Adipose tissue (tissue), 3 donors: Measurements from ENCODE around the gene FGF2. TPM values are rescaled to one million over a fixed set of nuclear protein-coding genes. Genes with fewer than 3 reads are reported as not detected.

Source experiments
- H3K27ac ChIP-seq: one replicate; pipeline ENCODE4 v1.5.1; 2013; ENCODE audit warnings: low read depth, low read length
- WGBS, 3 donors: extraction: QIAGEN DNeasy Blood & Tissue Kit; methylation state at CpG; one replicate each; pipeline ENCODE4 v1.1.7; 2013; 5-methylcytosine and 5-hydroxymethylcytosine counted together
- polyA plus RNA-seq, 3 donors: library from polyadenylated mRNA; stranded (reverse); fragments of 200-250 nt; gene quantifications; one replicate each; pipeline ENCODE4 v1.2.3, GENCODE V29; 2013
- donor health status: healthy with polysubstance abuse.
- donor health status: Bipolar disorder and iron deficiency.
- donor health status: healthy.

Gene FGF2
- polyA plus RNA-seq, 3 donors, result 0.46 to 16.7 (median 9.3) TPM

DNA sequence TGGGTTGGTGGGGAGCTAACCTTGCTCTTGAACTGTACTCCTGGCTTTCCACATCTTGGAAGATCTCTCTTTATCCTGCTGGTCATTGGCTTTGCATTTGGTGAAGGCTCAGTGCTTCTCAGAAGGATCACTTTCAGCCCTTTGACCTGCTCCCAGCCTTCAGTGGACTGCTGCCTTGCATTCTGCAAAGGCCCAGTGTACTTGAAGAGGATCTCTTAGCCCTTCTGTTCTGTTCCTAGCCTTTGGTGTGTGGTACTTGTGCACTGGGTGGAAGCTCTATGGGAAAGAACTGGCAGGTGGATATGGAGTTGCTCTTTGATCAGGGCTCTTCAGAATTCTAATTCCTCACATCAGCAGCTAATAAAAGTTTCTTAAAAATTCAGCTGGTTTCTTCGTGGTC is 46.5 kb downstream of the FGF2 start:
- H3K27ac ChIP-seq, result no peak overlapping the region
- WGBS, 3 donors, result 70 to 97% (median 88%) methylated on average over 1 of the region's 1 CpG

DNA sequence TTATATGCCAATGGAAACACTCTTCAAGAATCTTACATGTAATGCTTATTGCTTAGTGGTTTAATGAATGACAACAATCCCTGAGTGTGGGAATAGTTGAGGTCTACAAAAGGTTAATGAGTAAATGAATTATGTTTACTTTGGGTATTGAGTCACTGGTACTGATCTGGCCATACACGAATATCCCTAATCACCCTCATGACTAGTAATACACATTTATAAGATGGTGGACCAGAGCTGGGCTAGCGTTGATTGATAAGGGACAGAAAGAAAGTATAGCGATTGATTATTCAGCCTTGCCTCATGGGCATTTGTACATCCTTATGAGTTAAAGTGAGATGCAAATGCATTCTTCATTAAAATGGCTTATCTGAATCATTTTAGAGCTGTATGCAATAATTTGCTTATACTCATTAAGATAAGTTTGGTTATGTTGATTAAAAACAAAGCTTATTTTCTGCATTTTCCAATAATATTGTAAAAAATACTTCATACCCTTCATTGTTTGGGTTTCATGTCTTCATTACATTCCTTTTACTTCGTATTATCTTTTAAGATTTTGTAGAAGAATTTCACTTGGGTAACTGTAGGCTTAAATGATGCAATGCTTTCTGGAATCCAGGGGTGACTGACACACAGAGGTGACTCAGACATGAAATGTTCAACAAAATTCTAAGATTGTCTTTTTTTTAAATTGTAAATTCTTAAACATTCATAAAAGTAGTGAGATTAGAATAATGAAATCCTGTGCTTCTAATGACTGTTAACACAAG is 47.4 kb downstream of the FGF2 start:
- 66 to 87% (median 81%) methylated on average over 4 of the region's 4 CpGs for WGBS, 3 donors
- H3K27ac ChIP-seq, result no peak overlapping the region

DNA sequence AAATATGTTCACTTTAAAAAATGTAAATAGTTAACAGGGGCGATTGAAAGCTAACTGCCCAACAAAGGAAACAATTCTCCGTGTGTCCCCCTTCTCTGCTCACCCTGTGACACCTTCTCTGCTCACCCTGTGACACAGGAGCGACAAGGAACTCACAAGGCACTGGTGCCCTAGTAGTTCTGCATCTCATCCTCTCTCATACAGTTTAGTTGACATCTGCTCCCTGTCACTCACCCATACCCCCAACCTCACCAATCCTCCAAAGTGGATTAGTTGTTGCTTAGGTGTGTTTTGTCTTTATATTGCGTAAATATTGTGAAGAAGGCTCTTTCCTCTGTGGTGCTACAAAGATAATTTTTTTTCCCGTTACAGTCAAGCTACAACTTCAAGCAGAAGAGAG is 49.3 kb downstream of the FGF2 start:
- 69 to 91% (median 89%) methylated on average over 5 of the region's 5 CpGs for WGBS, 3 donors
- no peak overlapping the region for H3K27ac ChIP-seq

DNA sequence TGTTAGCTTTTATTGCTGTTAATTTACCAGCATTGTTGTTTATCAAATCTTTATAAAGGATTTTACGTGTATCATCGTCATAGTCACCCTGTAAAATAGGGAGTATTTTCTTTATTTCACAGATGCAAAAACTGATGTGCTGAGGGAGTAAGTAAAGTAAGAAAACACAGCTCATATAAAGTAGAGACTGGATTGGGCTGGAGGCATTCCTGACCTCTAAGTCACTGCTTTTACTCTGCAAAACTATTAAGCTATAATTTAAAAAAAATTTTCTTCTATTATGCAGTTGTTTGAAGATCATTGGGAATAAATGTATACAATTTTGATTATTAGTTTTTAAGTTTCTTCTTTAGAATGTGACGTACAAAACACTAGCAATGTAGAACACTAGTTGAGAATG is 49.8 kb downstream of the FGF2 start:
- WGBS, 3 donors, result 82 to 95% (median 92%) methylated on average over 3 of the region's 3 CpGs
- no peak overlapping the region for H3K27ac ChIP-seq

DNA sequence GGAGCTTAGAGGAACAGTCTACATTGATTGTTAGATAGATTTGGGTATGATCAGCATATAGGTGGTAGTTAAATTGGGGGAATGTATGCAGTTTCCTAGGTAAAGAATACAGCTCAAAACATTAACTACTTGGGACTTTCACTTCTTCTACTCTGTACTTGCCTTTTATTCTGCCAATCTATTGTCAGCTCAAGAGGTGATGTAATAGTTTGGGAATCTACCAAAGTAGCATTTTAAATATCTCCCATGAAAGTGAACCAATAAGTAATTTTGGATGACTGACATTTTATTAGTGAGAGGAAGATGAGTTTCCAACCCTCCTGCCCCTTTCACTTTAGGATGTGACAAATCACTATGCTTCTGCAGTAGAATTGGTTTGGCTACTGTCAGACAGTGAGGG is 52.4 kb downstream of the FGF2 start:
- H3K27ac ChIP-seq, result no peak overlapping the region

DNA sequence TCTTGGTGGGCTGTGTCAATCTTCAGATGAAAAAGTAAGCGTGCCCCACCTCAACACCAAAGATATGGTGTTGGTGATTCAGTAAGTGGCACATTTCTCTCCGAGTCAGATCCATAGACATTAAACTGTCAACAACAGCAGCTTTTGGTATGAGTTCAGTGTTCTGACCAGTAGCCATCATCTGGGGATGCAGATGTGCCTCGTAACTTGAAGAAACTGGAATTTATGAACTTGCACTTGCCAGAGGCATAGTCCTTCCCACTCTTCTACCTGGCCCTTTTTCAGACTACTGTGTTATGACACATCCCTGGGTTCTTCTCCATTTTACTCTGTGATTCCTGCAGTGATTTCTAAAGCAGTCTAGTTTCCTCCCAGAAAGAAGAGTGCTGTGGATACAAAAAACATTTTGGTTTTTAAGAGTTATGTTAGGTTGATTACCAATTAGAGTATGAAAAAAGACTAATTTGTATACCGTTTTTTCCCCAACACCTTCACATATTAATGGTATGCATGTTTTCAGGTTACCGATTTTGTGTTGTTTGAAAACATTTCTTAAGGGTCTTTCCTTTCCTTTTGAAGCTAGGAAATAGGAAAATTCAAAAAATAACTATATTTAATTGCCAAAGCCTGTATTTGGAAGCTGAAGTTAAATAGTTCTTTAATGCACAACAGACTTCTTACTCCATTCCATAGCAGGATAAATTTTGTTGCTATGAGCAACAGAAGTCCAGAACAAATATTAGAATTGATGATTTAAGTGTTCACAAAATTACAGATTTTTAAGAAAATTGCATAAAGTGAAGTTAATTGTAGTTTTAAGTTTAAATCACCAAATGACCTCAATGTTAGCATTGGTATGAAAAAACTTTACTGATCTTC is 56.5 kb downstream of the FGF2 start:
- H3K27ac ChIP-seq, result no peak overlapping the region
- 85 to 86% (median 85%) methylated on average over 5 of the region's 5 CpGs for WGBS, 3 donors

DNA sequence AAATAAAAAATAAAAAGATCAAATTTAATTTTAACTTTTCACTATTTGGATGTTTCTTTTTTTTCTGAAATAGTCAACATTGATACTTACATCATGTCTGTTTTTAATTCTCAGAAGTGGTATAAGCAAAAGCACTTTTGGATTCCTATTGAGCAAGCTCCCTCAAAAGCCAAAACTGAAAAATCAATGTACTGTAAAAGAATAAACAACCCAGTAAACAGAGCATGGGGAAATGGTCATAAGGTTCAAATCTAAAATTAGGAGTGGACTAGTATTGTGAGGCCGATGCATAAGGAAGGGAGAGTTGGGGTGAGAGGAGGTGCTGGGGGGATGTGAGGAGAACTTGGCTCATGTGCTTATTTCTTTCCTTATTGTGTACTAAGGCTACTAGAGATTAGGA is 57.9 kb downstream of the FGF2 start:
- no peak overlapping the region for H3K27ac ChIP-seq
- 53 to 65% (median 63%) methylated on average over 1 of the region's 1 CpG for WGBS, 3 donors

DNA sequence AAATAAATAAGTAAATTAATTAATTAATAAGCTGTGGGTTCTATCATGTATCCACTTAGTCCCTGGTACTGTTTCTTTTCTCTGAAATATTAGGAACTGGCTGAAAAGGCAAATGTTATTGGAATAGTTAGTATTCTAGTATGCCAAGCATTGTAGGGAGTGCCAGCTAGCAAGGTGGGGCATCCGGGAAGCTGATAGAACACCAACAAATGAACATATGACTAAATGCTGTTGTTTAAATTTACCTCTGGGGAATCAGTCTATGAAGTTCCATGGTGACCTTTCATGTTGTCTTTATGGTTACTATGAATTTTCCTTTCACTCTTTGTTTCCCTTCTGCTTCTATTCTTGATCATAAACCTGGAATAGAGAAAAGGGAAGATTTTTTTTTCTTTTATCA is 63.1 kb downstream of the FGF2 start:
- 50 to 63% (median 57%) methylated on average over 1 of the region's 1 CpG for WGBS, 3 donors
- H3K27ac ChIP-seq, result no peak overlapping the region

DNA sequence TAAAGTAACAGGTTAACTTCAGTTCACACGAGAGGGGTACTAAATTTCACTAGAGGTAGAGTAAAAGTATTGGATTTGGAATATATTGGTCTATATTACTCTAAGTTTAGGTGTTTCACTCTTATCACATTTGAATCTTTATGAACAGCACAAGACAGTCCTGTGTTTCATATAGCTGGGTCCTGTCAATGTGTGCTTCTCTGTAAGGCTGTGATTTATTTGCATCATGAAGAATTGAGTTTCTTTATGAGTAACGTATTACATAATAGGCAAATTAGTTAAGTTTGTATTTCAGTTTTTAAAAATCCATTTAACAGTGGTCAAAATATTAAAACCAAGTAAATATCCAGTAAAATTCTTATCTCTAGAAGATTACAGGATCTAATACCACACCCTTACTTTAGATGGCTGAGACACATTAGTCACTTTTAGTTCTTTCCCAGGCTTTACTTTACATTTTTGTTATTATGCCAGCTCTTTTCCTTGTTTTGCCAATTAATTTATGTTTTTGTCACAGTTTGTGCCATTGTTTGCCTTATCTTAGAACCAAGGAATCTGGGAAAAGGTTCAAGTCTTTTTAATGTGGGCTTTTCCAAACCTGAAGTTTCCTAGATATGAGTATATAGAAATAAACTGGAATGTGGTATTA is 63.6 kb downstream of the FGF2 start:
- 68 to 75% (median 73%) methylated on average over 2 of the region's 2 CpGs for WGBS, 3 donors
- H3K27ac ChIP-seq, result no peak overlapping the region

DNA sequence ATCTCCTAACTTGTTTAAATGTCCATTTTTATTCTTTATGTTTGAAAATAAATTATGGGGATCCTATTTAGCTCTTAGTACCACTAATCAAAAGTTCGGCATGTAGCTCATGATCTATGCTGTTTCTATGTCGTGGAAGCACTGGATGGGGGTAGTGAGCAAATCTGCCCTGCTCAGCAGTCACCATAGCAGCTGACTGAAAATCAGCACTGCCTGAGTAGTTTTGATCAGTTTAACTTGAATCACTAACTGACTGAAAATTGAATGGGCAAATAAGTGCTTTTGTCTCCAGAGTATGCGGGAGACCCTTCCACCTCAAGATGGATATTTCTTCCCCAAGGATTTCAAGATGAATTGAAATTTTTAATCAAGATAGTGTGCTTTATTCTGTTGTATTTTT is 68.2 kb downstream of the FGF2 start:
- H3K27ac ChIP-seq, result no peak overlapping the region
- 91 to 97% (median 96%) methylated on average over 3 of the region's 3 CpGs for WGBS, 3 donors

DNA sequence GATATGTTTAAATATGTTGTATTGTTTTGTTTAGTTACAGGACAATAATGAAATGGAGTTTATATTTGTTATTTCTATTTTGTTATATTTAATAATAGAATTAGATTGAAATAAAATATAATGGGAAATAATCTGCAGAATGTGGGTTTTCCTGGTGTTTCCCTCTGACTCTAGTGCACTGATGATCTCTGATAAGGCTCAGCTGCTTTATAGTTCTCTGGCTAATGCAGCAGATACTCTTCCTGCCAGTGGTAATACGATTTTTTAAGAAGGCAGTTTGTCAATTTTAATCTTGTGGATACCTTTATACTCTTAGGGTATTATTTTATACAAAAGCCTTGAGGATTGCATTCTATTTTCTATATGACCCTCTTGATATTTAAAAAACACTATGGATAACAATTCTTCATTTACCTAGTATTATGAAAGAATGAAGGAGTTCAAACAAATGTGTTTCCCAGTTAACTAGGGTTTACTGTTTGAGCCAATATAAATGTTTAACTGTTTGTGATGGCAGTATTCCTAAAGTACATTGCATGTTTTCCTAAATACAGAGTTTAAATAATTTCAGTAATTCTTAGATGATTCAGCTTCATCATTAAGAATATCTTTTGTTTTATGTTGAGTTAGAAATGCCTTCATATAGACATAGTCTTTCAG is 68.8 kb downstream of the FGF2 start:
- no peak overlapping the region for H3K27ac ChIP-seq
- WGBS, 3 donors, result 50 to 68% (median 56%) methylated on average over 1 of the region's 1 CpG

DNA sequence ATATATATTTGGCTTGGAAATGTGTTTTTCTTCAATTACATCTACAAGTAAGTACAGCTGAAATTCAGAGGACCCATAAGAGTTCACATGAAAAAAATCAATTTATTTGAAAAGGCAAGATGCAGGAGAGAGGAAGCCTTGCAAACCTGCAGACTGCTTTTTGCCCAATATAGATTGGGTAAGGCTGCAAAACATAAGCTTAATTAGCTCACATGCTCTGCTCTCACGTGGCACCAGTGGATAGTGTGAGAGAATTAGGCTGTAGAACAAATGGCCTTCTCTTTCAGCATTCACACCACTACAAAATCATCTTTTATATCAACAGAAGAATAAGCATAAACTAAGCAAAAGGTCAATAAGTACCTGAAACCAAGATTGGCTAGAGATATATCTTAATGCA is 69.6 kb downstream of the FGF2 start:
- no peak overlapping the region for H3K27ac ChIP-seq
- 59 to 82% (median 72%) methylated on average over 1 of the region's 1 CpG for WGBS, 3 donors

DNA sequence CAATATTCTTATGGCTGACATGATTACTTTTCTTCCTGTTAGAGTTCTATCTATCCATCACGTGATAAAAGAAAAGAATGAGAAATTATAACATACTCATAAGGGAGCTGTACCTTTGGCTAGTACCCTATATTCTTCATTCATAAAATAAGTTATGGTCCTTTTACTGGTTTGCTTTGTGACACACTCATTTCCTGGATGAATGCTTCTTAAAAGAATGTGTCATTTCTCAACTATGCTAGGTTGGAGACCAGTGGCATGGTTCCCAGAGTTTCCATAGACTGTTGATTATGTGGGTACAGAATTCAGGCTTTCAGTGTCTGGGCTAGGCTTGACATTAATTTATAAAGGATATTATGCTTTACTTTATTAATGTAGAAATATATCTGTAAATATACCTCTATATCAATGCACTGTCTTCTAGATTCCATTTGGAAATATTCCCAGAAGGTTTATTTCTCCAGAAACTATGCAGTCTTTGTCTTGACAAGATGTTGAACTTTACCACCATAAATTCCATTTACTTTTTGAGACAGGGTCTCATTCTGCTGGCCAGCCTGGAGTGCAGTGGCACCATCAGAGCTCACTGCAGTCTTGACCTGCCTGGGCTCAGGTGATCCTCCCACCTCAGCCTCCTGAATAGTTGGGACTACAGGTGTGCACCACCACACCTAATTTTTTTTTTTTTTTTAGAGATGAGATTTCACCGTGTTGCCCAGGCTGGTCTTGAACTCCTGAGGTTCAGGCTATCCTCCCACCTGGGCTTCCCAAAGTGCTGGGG is 71.9 kb downstream of the FGF2 start:
- H3K27ac ChIP-seq, result no peak overlapping the region
- 86 to 89% (median 87%) methylated on average over 2 of the region's 2 CpGs for WGBS, 3 donors

DNA sequence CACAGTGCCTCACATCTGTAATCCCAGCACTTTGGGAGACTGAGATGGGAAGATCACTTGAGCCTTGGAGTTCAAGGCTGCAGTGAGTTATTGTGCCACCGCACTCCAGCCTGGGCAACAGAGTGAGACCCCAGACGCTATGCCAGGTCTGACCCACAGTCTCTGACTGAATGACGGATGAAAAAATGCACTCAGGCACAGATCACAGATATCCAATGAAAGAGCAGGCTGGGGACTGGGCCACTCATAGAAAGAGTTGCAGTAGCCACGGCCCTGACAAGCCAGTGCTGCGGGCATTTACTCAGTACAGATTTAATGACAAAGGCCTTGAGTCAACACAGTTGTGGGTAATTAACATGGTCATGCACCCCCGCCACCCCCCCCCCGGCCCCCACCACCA is 73.1 kb downstream of the FGF2 start:
- 81 to 97% (median 96%) methylated on average over 7 of the region's 7 CpGs for WGBS, 3 donors
- no peak overlapping the region for H3K27ac ChIP-seq

DNA sequence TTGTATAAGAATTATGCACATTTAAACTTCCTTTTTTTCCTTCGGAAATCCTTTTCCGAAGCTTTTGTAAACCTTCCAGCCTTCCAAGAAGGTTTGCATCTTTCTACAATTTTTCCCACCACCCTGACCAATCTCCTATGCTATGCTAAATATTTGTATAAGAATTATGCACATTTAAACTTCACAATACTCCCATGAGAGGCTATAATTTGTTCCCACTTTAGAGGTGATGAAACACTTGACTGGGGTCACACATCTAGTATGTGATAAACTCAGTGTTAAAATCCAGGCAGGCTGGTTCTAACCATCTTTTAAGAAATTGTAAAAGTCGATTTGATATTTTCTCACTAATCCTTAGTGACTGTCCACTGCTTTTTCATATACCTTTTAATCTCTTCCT is 73.7 kb downstream of the FGF2 start:
- no peak overlapping the region for H3K27ac ChIP-seq
- 88 to 94% (median 88%) methylated on average over 3 of the region's 3 CpGs for WGBS, 3 donors

DNA sequence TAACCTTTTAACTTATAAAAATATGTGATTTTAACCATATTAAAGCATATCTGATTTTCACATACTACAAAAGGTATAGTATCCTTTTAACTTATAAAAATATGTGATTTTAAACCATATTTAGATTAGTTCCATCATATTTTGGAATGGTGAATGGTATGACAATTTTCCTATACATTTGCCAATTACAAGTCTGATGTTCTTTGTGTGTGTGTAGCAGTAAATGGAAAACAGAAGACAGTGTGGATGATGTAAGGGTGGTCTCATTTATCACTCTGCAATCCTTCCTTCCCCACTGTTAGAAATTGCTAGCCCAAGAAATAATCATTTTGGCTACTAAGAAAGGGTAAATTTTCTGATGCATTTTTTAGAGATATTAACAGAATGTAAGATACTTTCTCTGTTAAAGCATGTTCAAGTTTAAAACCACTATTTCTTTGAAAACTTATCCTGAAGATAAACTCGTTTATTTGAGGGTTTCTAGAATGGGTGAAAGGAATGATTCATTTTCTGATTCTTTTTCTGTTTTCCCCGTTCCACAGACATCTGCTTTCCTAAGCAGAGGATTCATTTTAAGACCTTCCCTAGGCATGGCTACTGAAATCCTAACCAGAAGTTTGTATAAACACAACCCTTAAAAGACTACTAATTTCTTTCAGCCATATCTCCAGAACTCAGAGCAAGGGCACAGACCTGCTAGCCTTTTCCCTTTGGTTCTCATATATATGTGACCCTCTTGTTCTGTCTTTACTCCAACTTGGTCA is 74.8 kb downstream of the FGF2 start:
- no peak overlapping the region for H3K27ac ChIP-seq
- WGBS, 3 donors, result 72 to 82% (median 74%) methylated on average over 2 of the region's 2 CpGs

DNA sequence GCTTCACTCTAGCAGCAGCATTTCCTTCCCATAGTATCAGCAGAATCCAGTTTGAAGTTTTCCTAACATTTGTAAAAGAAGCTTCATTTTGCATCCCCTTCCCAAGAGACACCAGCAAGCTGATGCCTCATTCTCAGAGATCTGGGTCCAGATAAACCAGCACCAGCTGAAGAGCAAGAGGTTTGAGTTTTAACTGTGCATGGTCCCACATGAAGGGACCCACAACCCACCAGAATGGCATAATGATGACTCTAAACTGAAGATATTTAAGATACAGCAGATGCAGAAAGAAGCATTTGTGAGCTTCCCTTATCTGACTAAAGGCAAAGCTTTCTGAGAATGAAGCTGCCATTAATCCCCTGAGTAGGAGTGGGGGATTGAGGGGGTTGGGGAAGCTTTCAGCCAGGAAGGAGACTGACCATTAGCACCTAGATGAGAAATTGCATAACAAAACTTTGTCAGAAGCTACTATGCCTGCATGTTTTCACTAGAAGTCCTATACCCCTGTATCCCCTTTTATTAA is 77.2 kb downstream of the FGF2 start:
- H3K27ac ChIP-seq, result no peak overlapping the region
